HG03060 (cell line): ENCODE results near the gene FAAH2.
"Not testable (repeated sequence)": the region's sequence is repeated elsewhere in the genome, so short reads cannot be mapped to it uniquely, and the experiment has no call there.

Experiments used
- ATAC-seq: cut with Tn5 transposase; IDR thresholded peaks from one replicate; pipeline ENCODE4 v1.9.1; 2021; ENCODE audit warnings: low read depth, moderate number of reproducible peaks; ENCODE audit not compliant: unreplicated experiment

The FAAH2 gene, protein sequence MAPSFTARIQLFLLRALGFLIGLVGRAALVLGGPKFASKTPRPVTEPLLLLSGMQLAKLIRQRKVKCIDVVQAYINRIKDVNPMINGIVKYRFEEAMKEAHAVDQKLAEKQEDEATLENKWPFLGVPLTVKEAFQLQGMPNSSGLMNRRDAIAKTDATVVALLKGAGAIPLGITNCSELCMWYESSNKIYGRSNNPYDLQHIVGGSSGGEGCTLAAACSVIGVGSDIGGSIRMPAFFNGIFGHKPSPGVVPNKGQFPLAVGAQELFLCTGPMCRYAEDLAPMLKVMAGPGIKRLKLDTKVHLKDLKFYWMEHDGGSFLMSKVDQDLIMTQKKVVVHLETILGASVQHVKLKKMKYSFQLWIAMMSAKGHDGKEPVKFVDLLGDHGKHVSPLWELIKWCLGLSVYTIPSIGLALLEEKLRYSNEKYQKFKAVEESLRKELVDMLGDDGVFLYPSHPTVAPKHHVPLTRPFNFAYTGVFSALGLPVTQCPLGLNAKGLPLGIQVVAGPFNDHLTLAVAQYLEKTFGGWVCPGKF

DNA sequence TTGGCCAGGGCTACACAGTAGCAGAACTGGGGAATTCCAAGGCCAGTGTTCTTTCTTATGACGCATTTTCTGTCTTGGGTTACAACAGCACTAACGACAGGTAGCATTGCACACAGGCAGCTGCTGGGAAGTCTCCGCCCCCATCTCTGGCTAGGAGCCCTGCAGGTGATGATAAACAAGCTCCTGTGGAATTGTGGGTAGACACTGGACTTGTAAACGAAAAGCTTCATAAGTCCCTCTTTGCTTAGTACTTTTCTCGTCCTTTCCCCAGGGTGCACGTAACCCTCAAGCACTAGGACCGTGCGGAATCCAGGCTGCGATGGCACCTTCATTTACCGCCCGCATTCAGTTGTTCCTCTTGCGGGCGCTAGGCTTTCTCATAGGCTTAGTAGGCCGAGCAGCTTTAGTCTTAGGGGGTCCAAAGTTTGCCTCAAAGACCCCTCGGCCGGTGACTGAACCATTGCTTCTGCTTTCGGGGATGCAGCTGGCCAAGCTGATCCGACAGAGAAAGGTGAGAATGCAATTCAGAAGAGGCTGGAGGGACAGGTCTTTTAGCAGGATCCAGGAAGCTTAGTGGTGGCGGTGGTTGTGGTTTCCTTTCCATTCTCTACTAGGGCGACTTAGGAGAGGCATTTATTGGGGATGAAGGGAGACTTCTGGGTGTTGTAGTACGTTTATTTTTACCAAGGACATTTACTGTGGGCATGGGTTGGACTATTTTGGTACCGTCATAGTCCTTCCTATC is at the start of gene FAAH2:
TSS of gene FAAH2 (plus strand) at position 200 of the 745 bp plus-strand sequence. CDS start at position 320, 120 bp downstream.
- ATAC-seq = peak; percentile 77

DNA sequence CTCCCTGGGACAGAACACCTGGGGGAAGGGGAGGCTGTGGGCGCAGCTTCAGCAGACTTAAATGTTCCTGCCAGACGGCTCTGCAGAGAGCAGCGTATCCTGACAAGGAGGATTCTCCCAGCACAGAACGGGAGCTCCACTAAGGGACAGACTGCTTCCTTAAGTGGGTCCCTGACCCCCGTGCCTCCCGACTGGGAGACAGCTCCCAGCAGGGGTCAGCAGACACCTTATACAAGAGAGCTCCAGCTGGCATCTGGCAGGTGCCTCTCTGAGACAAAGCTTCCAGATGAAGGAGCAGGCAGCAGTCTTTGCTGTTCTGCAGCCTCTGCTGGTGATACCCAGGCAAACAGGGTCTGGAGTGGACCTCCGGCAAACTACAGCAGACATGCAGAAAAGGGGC is 44.5 kb upstream of the FAAH2 start:
- no peak for ATAC-seq

DNA sequence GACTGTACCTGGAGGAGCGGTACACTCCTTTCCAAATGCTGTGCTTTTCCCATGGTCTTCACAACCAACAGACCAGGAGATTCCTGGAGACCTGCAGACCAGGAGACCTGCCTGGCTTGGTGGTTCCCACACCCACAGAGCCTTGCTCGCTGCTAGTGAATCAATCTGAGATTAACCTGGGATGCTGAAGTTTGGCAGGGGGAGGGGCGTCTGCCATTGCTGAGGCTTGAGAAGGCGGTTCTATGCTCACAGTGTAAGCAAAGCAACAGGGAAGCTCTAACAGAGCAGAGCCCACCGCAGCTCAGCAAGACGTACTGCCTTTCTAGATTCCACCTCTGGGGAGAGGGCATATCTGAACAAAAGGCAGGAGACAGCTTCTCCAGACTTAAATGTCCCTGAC is 34.5 kb upstream of the FAAH2 start:
- no peak for ATAC-seq

DNA sequence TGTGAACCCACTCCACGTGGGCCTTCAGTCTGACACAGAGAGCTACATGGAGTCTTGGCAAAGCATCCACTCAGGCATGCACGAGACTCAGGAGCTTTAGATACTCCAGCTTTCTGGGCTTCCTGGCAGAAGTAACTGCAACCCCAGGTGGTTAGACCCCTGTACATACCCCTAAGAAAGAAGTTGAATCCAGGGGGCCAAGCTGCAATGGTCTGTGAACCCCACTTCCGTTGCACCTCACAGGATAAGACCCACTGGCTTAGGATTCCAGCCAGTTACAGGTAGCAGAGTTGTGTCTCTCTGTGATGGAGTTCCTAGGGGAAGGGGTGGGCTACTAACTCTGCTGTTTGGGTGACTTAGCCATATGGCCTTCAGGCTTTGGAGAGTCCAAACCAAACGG is 21.4 kb upstream of the FAAH2 start:
- ATAC-seq = no peak

DNA sequence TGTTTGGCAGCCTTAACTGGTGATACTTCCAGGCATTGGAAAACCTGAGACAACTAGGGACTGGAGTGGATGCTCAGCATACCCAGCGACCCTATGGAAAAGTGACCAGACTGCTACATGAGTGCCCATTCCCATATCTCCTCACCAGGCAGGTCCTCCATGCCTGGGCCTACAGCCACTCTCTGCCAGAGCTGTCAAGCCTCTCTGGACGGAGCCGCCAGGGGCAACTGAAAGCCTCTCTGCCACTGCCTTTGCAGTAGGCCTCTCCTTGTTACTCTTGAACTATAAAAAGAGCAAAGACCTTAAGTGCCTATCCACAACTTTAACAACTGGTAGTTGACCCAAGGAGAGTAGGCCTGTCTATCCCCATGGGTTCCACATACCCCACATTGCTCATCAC is 20.2 kb upstream of the FAAH2 start:
- ATAC-seq = no peak

- no peak for ATAC-seq
Observed at GRCh38 chrX:57266871-57267270, 19.6 kb upstream of the FAAH2 start.

GRCh38 chrX:57267308-57267707 is 19.2 kb upstream of the FAAH2 start:
- no peak for ATAC-seq

GRCh38 chrX:57270980-57271379 is 15.5 kb upstream of the FAAH2 start:
- ATAC-seq = no peak

GRCh38 chrX:57282568-57282967 is 3.9 kb upstream of the FAAH2 start:
- no peak for ATAC-seq

DNA sequence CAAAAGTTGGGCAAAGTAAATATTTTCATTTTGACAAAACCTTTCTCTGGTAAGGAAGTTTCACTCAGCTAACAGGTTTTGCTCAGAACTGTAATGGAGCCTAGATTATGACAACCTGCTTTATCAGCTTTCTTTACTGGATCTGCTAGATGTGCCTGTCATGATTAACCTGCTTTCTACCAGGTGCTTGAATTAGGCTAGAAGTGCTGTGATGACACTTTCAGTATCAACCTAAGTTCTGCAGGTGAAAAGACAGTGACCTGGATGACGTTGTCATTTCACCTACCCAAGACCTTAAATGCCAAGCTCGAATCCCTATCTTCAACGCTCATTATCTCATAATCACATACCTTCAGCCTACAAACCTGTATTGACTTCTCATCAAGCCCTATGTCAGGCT is 1.5 kb upstream of the FAAH2 start:
- no peak for ATAC-seq

- no peak for ATAC-seq
Observed at GRCh38 chrX:57289089-57289488, 2.6 kb downstream of the FAAH2 start.

- no peak for ATAC-seq
Observed at GRCh38 chrX:57294961-57295360, 8.5 kb downstream of the FAAH2 start.

GRCh38 chrX:57295679-57296078 is 9.2 kb downstream of the FAAH2 start:
- ATAC-seq = not testable (repeated sequence)

DNA sequence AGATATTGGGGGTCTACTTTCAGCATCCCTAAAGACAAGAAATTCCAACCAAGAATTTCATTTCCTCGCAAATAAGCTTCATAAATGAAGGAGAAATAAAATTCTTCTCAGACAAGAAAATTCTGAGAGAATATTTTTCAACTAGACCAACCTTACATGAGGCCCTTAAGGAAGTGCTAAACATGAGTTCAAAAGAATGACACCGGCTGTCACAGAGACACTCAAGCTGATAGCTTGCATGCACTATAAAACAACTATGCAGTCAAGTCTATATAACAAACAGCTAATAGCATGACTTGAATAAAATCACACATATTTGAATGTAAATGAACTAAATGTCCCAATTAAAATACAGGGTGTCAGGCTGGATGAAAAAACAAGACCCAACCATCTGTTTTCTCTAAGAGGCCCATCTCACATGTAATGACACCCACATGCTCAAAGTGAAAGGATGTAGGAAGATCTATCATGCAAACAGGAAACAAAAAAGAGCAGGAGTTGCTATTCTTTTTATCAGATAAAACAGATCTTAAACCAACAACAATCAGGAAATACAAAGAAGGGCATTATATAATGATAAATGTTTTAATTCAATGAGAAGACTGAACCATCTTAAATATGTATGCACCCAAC is 27.2 kb downstream of the FAAH2 start:
- ATAC-seq = no peak

DNA sequence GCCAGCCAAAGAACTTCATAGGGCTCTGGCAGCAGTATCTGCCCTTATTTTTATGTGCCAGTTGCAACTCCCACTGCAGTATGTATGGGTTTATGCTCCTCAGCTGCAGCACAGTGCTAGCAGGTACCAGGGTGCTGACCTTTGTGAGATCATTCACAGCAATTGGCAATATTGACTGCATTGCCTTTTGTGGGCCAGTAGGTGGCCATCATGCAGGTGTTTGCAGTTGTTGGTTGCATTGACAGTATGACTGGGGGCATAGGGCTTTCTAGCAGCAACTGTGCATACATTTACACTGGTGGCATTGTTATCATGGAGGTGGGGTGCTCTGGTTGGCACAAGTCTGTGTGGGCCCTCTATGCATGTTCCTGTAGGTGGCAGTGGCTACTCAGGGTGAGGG is 42.5 kb downstream of the FAAH2 start:
- ATAC-seq = no peak

GRCh38 chrX:57335790-57336189 is 49.3 kb downstream of the FAAH2 start:
- not testable (repeated sequence) for ATAC-seq

DNA sequence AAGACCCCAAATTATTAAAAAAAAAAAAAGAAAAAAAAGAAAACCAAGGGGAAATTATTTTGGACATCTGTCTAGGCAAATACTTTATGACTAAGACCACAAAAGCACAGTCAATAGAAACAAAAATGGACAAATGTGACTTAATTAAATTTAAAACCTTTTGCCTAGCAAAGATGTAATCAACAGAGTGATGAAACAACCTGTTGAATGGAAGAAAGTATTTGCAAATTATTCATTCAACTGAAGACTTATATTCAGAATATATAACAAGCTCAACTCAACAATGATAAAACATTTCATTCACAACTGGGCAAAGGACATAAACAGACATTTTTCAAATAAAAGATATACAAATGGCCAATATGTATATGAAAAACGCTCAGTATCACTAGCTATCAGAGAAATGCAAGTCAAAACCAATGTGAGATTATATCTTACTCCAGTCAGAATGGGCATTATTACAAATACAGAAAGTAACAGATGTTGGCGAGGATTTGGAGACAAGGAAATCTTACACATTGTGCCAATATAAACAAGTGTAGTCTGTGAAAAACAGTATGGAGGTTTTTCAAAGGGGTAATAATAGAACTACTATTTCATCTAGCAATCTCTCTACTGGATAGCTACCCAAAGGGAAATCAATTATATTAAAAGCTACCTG is 67.1 kb downstream of the FAAH2 start:
- ATAC-seq = no peak

GRCh38 chrX:57364145-57364544 is 77.6 kb downstream of the FAAH2 start:
- no peak for ATAC-seq

DNA sequence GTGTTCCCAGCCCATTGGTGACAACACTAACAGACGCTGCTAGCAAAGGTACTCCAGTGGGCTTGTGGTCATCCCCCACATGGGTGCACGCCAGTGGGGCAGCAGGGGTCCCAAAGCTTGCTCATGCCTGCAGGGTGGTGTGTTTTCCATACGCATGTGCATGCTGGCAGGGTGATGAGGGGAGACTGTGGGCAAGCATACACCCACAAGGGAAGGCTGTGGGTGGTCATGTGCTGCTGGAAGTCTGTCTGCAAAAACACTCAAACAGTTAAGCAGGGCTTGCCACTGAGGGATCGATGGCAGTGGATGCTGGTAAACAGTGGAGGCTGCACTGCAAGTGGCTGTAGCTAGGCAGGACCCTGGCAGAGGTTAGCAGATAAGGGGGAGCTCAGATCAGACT is 79.9 kb downstream of the FAAH2 start:
- ATAC-seq = no peak

DNA sequence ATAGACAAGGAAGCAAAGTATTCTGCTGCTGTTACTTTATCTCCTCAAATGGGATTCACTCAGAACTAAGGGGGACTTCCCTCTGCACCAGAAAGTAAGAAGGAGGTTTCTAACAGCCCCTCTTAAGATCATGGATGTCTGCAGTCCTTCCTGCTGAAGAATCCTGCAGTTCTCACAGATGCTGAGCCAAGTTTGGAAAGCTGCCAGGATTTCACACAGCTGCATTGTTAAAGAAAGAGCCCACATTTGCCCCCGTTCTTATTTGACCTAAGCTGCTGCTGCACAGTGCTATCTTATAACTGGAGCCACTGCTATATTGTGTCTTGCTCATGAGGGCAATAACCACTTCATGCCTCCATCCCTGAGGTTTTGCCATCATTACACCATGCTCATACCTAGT is 81.1 kb downstream of the FAAH2 start:
- ATAC-seq = no peak

DNA sequence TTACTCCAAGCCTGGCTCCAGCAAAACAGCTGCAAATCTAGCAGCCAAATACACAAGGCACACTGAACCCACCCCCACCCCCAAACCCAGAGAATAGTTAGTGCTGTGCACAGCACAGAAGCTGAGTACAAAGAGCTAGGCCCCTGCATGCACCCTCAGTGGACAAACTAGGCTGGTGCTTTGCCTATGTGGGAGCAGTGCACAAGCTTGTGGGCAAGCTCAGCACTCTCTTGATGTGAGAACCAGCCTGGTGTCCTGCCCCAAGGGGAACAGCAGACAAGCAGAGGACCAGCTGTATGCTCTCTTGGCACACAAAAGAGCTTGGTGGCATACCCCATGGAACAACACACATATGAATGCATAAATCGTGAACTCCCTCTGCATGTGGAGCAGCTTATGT is 81.7 kb downstream of the FAAH2 start:
- no peak for ATAC-seq
